ENCODE measurements around the gene CLDND1. TPM values are rescaled to one million over a fixed set of nuclear protein-coding genes. Genes with fewer than 3 reads are reported as not detected.

The CLDND1 gene
- total RNA-seq, 4 donors from 2014 or later, result 118 to 323 (median 215) TPM

GRCh38 chr3:98512576-98512975 is 10.1 kb downstream of the CLDND1 start:
- DNase-seq (ENCODE audit: low spot score in 2 of 2), result no peak
- TF ChIP-seq POLR2A (IDR thresholded peaks at IDR 0.05), result no peak
- no peak for TF ChIP-seq CTCF (IDR thresholded peaks at IDR 0.05)
- WGBS, 2 donors, result 79 to 87% methylated on average over 4 of the region's 4 CpGs

GRCh38 chr3:98508582-98508981 is 14.1 kb downstream of the CLDND1 start:
- DNase-seq (ENCODE audit: low spot score in 2 of 2), result no peak
- H3K4me3 ChIP-seq (ENCODE audit: low read depth, poor library complexity, severe bottlenecking), result no peak overlapping the region
- intact Hi-C loops (cut with DNase I; ENCODE audit: low total_unique reads), result no loop called here
- 92 to 100% methylated on average over 2 of the region's 2 CpGs for WGBS, 2 donors
- TF ChIP-seq CTCF (IDR thresholded peaks at IDR 0.05), result no peak
- TF ChIP-seq POLR2A (IDR thresholded peaks at IDR 0.05), result no peak

More at GRCh38 chr3:98512576-98512975, 10.1 kb downstream of the CLDND1 start:
- intact Hi-C loops (cut with DNase I; ENCODE audit: low total_unique reads), result no loop called here
- H3K4me3 ChIP-seq (ENCODE audit: low read depth, poor library complexity, severe bottlenecking), result no peak overlapping the region

GRCh38 chr3:98504539-98504938 is 18.2 kb downstream of the CLDND1 start:
- TF ChIP-seq POLR2A (IDR thresholded peaks at IDR 0.05) (no peak), CTCF (IDR thresholded peaks at IDR 0.05) (no peak)
- 78 to 84% methylated on average over 4 of the region's 4 CpGs for WGBS, 2 donors
- no peak overlapping the region for H3K4me3 ChIP-seq (ENCODE audit: low read depth, poor library complexity, severe bottlenecking)
- intact Hi-C loops (cut with DNase I; ENCODE audit: low total_unique reads), result no loop called here
- no peak for DNase-seq (ENCODE audit: low spot score in 2 of 2)

GRCh38 chr3:98501863-98502576 is 20.7 kb downstream of the CLDND1 start:
- no peak for TF ChIP-seq POLR2A (IDR thresholded peaks at IDR 0.05)
- TF ChIP-seq CTCF (IDR thresholded peaks at IDR 0.05), result no peak
- intact Hi-C loops (cut with DNase I; ENCODE audit: low total_unique reads), result no loop called here
- H3K4me3 ChIP-seq (ENCODE audit: low read depth, poor library complexity, severe bottlenecking), result no peak overlapping the region
- 49 to 66% methylated on average over 5 of the region's 5 CpGs for WGBS, 2 donors
- DNase-seq (ENCODE audit: low spot score in 2 of 2), result no peak

GRCh38 chr3:98501270-98501669 is 21.4 kb downstream of the CLDND1 start:
- intact Hi-C loops (cut with DNase I; ENCODE audit: low total_unique reads), result no loop called here
- WGBS, 2 donors, result 67 to 82% methylated on average over 4 of the region's 4 CpGs
- DNase-seq (ENCODE audit: low spot score in 2 of 2), result no peak
- TF ChIP-seq CTCF (IDR thresholded peaks at IDR 0.05) (no peak), POLR2A (IDR thresholded peaks at IDR 0.05) (no peak)
- H3K4me3 ChIP-seq (ENCODE audit: low read depth, poor library complexity, severe bottlenecking), result no peak overlapping the region

GRCh38 chr3:98500019-98500418 is 22.7 kb downstream of the CLDND1 start:
- WGBS, 2 donors, result 82 to 87% methylated on average over 4 of the region's 4 CpGs
- no peak overlapping the region for H3K4me3 ChIP-seq (ENCODE audit: low read depth, poor library complexity, severe bottlenecking)
- no peak for TF ChIP-seq CTCF (IDR thresholded peaks at IDR 0.05)
- no peak for TF ChIP-seq POLR2A (IDR thresholded peaks at IDR 0.05)
- intact Hi-C loops (cut with DNase I; ENCODE audit: low total_unique reads), result no loop called here
- DNase-seq (ENCODE audit: low spot score in 2 of 2), result no peak
